ENCODE measurements around the gene EPYC. TPM values are rescaled to one million over a fixed set of nuclear protein-coding genes. Genes with fewer than 3 reads are reported as not detected.

The EPYC gene
- total RNA-seq, 1 donor from 2014 or later: not detected

DNA sequence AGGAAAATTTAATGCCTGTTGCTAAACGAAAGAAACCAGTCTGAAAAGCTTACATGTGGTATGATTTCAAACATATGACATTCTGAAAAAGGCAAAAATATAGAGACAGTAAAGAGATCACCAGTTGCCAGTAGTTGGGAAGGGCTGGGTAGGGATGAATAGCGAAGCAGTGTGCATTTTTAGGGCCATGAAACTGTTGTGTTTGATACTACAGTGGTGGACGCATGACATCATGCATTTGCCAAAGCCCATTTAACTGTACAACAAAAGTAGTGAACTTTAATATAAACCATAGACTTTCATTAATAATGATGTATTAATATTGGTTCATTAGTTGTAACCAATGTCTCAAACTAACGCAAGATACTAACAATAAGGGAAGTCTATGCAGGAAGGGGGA lies 14.7 kb upstream of the EPYC start:
- intact Hi-C loops (cut with DNase I): no loop called here
- Histone ChIP-seq H3K27me3 (no peaks in the 10 kb centered on the region), H3K4me3 (no peak overlapping the region), H3K36me3 (no peaks in the 10 kb centered on the region), H3K27ac (no peak overlapping the region), H3K9me3 (no peaks in the 10 kb centered on the region), H3K4me1 (no peaks in the 10 kb centered on the region)
- TF ChIP-seq, protein P1, sequence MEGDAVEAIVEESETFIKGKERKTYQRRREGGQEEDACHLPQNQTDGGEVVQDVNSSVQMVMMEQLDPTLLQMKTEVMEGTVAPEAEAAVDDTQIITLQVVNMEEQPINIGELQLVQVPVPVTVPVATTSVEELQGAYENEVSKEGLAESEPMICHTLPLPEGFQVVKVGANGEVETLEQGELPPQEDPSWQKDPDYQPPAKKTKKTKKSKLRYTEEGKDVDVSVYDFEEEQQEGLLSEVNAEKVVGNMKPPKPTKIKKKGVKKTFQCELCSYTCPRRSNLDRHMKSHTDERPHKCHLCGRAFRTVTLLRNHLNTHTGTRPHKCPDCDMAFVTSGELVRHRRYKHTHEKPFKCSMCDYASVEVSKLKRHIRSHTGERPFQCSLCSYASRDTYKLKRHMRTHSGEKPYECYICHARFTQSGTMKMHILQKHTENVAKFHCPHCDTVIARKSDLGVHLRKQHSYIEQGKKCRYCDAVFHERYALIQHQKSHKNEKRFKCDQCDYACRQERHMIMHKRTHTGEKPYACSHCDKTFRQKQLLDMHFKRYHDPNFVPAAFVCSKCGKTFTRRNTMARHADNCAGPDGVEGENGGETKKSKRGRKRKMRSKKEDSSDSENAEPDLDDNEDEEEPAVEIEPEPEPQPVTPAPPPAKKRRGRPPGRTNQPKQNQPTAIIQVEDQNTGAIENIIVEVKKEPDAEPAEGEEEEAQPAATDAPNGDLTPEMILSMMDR (IDR thresholded peaks at IDR 0.05): no peak
- no peak for DNase-seq (ENCODE audit: low spot score in 2 of 2)

DNA sequence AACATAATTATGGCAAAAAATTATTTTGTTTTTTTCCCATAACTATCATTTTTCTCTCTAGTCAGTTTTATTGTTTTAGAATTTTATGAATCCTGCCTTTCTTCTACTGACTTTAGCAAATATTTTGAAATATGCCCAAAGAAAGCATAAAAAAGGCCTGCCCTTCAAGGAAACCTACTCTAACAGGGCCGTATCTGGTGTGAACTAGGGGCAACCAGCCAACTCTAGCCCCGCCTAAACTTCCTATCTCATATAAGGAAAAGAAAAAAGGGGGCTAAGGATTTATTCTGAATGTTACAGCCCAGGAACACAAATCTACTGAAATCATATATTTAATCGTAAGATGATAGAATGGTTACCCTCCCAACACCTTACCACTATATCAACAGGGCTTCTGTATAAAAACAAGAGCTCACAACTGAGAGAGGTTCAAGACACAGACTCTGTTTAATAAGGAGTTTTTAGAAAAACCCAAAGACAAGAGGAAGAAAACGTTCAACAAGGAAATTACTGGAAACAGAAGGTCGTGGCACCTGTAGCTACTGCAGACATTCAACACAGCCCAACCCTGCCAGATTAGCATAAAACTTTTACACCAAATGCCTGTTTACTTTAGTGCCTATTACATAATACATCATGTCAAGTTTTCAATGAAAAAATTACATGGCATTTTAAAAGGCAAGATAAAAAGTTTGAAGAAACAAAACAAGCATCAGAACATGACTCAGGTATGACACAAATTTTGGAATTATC lies 12.9 kb upstream of the EPYC start:
- Histone ChIP-seq H3K4me1 (no peaks in the 10 kb centered on the region), H3K36me3 (no peaks in the 10 kb centered on the region), H3K27me3 (no peaks in the 10 kb centered on the region), H3K4me3 (no peak overlapping the region), H3K9me3 (no peaks in the 10 kb centered on the region), H3K27ac (no peak overlapping the region)
- intact Hi-C loops (cut with DNase I): no loop called here
- TF ChIP-seq, protein P1 (IDR thresholded peaks at IDR 0.05): no peak
- no peak for DNase-seq (ENCODE audit: low spot score in 2 of 2)

DNA sequence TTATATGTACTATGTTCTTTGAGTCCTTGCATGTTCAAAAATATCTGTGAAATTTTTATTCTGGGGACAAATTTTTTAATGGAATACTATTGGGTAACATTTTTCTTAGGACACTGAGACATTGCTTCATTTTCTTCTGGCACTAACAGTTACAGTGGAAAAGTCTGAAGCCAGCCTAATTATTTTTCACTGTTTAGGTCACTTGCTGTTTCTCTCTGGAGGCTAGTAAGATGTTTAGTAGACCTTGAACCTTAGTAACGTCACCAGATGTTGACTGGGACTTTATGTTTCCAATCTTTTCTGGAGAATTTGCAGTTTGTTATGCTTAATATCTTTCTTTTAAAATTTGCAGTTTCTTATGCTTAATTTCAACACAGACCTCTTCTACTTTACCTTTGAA lies 12.3 kb upstream of the EPYC start:
- intact Hi-C loops (cut with DNase I): no loop called here
- TF ChIP-seq, protein P1 (IDR thresholded peaks at IDR 0.05): no peak
- no peak overlapping the region for H3K27ac ChIP-seq
- H3K4me3 ChIP-seq: no peak overlapping the region
- no peaks in the 10 kb centered on the region for H3K4me1 ChIP-seq
- H3K27me3 ChIP-seq: no peaks in the 10 kb centered on the region
- no peaks in the 10 kb centered on the region for H3K36me3 ChIP-seq
- H3K9me3 ChIP-seq: no peaks in the 10 kb centered on the region
- DNase-seq (ENCODE audit: low spot score in 2 of 2): no peak

DNA sequence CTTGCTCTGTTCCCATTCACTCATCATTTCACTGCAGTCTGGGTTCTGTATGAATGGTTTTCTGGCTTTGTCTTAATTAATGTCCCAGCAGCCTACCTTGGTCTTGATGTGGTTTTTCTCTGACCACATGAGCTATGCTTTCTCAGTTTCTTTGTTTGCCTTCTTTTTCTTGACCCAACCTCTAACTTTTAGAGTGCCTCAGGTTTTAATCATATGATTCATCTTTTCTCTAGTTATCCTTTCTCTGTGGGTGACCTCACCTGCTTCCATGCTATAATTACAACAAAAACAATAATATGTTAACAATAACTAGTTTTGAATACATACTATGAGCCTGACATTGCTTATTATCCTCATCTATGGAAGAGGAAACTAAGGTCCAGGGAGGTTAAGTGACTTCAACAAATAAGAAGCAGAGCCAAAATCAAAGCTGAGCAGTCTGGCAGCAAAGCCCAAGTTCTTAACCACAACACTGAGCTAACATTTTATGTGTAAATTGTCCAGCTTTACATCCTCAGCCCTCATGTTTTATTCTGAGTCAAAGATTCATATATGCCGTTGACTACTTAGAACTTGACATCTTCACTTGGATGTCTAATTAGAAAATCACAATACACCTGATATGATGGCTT lies 4.7 kb upstream of the EPYC start:
- intact Hi-C loops (cut with DNase I): no loop called here
- Histone ChIP-seq H3K27ac (no peak overlapping the region), H3K4me3 (no peak overlapping the region), H3K36me3 (no peaks in the 10 kb centered on the region), H3K9me3 (no peaks in the 10 kb centered on the region), H3K27me3 (no peaks in the 10 kb centered on the region), H3K4me1 (no peaks in the 10 kb centered on the region)
- TF ChIP-seq, protein P1 (IDR thresholded peaks at IDR 0.05): no peak
- DNase-seq (ENCODE audit: low spot score in 2 of 2): no peak

DNA sequence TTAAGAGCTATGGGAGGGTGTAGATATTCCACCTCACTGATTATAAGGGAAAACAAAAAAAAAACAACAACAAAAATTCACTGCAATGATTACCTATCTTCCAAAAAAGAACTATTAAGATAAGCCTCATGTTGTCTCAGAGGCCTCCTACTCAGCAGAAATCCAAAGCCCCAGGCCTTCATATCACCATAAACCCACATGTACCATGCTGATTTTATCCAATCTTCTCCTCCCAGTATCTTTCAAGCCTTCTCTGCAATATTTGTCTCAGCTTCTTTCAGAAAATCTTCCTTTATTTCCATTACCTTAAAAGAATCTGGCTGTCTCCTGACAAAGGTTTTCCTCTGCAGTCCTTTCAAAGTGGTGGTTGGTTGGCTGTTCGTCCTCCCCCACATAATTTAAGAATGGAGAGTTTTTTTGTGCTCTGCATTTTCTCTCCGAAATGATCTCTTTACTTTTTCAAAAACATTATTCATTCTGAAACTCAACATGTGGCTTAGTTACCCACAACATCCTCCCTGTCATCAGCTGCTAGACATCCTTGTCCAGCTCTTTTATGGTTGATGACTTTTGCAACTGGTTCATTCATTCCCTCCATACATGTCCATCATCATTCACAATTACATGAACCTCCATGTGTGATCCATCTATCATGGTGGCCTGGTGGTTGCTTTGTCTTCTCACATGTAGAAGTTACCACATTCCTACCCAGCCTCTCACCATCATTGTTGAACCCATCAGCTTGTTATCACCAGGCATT lies 2.9 kb upstream of the EPYC start:
- Histone ChIP-seq H3K36me3 (no peaks in the 10 kb centered on the region), H3K27me3 (no peaks in the 10 kb centered on the region), H3K4me1 (no peaks in the 10 kb centered on the region), H3K4me3 (no peak overlapping the region), H3K27ac (no peak overlapping the region), H3K9me3 (no peaks in the 10 kb centered on the region)
- TF ChIP-seq, protein P1 (IDR thresholded peaks at IDR 0.05): no peak
- DNase-seq (ENCODE audit: low spot score in 2 of 2): no peak
- intact Hi-C loops (cut with DNase I): no loop called here
